BE2C (cell line): ENCODE data around the gene IMPACT. TPM values are rescaled to one million over a fixed set of nuclear protein-coding genes. Genes with fewer than 3 reads are reported as not detected.

Experiments
- DNase-seq: peaks from one replicate; pipeline ENCODE4 v3.0.0-alpha.2; 2020
- H3K27me3 ChIP-seq: fragments of 250-450 bp; sonication (Bioruptor Pico); 2 replicates; pipeline ENCODE4 v1.5.1; 2020; ENCODE audit warnings: mild to moderate bottlenecking
- H3K36me3 ChIP-seq: fragments of 250-450 bp; sonication (Bioruptor Pico); 2 replicates; pipeline ENCODE4 v1.5.1; 2020; ENCODE audit warnings: mild to moderate bottlenecking
- H3K4me1 ChIP-seq: fragments of 250-450 bp; sonication (Bioruptor Pico); 2 replicates; pipeline ENCODE4 v1.5.1; 2020
- H3K4me3 ChIP-seq: 2 replicates; pipeline ENCODE4 v1.5.1; 2011; ENCODE audit warnings: low read depth, low read length
- H3K9me3 ChIP-seq: fragments of 250-450 bp; sonication (Bioruptor Pico); 2 replicates; pipeline ENCODE4 v1.5.1; 2020
- polyA plus RNA-seq: library from polyadenylated mRNA; unstranded; fragments of >200 nt; gene quantifications from one replicate; pipeline ENCODE4 v1.2.1, GENCODE V29; 2012; ENCODE audit warnings: low read depth, missing spikeins; ENCODE audit not compliant: insufficient read length, insufficient read depth
- TF ChIP-seq, protein P1 (sequence below): IDR thresholded peaks from 2 replicates; pipeline ENCODE4 v1.5.1; 2012; ENCODE audit warnings: mild to moderate bottlenecking, low read depth, low read length

IMPACT gene, protein sequence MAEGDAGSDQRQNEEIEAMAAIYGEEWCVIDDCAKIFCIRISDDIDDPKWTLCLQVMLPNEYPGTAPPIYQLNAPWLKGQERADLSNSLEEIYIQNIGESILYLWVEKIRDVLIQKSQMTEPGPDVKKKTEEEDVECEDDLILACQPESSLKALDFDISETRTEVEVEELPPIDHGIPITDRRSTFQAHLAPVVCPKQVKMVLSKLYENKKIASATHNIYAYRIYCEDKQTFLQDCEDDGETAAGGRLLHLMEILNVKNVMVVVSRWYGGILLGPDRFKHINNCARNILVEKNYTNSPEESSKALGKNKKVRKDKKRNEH
- 15.1 TPM for polyA plus RNA-seq

DNA sequence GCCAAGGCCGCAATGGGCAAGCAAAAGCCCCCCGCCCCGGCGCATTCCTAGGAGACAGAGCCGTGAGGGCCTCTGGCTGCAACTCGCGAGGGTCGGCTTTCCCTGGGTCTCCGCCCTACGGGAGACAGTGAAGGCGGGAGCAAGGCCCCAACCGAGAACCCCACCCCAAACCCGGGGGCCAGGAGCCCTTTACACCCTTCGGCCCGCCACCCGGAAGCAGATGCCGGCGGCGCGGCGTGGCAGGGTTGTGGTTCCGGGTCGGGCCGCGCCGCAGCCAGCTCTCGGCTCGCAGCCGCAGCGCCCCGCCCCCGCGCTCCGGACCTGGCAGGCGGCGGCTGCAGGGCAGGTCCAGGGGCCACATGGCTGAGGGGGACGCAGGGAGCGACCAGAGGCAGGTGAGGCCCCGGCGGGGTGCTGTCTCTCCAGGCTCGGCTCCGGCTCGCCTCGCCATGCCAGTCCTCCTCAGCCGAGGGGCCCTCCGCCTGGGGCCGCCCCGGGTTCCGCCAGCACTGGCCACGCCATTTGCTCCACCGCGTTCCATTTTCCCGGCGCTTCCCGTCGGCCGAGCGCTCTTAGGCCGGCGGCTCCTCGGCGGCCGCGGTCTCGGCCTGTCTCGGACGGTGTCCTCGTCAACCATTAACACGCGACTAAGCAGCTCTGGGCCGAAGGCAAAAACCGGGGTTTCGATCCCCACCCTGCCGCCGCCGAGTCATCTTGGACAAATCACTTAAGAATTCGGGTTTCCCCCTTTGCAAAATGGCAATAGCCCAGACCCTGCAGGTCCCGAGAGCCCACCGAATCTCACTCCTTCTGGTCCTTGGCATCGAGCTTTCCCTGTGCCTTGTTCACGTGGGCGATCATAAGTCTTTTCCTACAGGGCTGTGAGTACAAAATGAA lies at the start of gene IMPACT:
IMPACT (plus strand) TSS at position 273 of the 897 bp plus-strand sequence; CDS start at position 360, 87 bp downstream.
- peak; percentile 87 for DNase-seq
- H3K4me1 ChIP-seq, result no peaks in the 10 kb centered on the region
- H3K27me3 ChIP-seq, result no peaks in the 10 kb centered on the region
- no peaks in the 10 kb centered on the region for H3K9me3 ChIP-seq
- no peaks in the 10 kb centered on the region for H3K36me3 ChIP-seq
- TF ChIP-seq, protein P1, sequence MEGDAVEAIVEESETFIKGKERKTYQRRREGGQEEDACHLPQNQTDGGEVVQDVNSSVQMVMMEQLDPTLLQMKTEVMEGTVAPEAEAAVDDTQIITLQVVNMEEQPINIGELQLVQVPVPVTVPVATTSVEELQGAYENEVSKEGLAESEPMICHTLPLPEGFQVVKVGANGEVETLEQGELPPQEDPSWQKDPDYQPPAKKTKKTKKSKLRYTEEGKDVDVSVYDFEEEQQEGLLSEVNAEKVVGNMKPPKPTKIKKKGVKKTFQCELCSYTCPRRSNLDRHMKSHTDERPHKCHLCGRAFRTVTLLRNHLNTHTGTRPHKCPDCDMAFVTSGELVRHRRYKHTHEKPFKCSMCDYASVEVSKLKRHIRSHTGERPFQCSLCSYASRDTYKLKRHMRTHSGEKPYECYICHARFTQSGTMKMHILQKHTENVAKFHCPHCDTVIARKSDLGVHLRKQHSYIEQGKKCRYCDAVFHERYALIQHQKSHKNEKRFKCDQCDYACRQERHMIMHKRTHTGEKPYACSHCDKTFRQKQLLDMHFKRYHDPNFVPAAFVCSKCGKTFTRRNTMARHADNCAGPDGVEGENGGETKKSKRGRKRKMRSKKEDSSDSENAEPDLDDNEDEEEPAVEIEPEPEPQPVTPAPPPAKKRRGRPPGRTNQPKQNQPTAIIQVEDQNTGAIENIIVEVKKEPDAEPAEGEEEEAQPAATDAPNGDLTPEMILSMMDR, result no peak
- peak within 1 kb of the TSS; percentile 68 for H3K4me3 ChIP-seq

DNA sequence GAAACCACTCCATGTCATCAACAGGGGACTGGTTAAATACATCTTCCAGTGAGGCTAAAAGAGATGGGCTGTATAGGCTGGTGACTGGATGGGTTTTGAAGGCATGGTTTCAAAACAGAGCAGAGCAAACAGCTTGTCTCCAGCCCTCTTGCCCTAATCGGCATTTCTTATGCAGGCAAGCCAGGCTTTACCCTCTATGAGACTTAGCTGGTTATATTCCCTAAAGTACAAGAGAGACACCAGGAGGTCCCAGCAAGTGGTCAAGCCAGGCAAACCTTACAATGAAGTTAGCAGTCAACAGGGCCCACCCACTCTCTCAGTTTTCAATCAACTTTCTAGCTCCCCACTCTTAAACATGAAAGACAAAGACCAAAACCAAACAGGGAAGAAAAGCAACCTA lies 47.9 kb upstream of the IMPACT start:
- TF ChIP-seq, protein P1, result no peak
- H3K4me1 ChIP-seq, result no peaks in the 10 kb centered on the region
- H3K36me3 ChIP-seq, result no peaks in the 10 kb centered on the region
- H3K4me3 ChIP-seq, result no peak overlapping the region
- no peak for DNase-seq
- no peaks in the 10 kb centered on the region for H3K9me3 ChIP-seq
- H3K27me3 ChIP-seq, result no peaks in the 10 kb centered on the region

DNA sequence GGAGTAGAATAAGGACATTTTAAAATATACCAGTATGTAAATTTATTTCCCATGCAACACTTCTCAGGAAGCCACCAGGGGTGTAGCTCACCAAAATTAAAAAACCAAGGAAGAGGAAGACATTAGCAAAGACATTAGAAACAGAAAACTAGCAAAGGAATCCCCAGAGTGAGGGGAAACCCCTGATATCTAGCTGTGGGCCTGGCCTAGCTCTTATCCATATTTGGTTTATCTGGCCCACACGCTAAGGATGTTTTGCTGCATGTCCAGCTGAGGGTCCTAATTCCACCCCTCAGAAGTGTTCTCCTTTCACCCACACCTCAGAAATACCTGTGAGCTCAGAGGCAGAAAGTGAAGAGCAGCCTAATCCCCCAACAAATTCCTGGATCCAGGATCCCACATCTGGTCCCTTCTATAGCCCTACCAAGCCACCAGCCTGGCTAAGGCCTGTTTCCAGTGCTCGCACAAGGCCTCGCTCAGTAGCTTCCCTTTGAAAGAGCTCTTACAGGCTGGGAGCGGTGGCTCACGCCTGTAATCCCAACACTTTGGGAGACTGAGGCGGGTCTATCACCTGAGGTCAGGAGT lies 46.2 kb upstream of the IMPACT start:
- Histone ChIP-seq H3K36me3 (no peaks in the 10 kb centered on the region), H3K4me1 (no peaks in the 10 kb centered on the region), H3K9me3 (no peaks in the 10 kb centered on the region), H3K4me3 (no peak overlapping the region), H3K27me3 (no peaks in the 10 kb centered on the region)
- TF ChIP-seq, protein P1, result no peak
- no peak for DNase-seq

DNA sequence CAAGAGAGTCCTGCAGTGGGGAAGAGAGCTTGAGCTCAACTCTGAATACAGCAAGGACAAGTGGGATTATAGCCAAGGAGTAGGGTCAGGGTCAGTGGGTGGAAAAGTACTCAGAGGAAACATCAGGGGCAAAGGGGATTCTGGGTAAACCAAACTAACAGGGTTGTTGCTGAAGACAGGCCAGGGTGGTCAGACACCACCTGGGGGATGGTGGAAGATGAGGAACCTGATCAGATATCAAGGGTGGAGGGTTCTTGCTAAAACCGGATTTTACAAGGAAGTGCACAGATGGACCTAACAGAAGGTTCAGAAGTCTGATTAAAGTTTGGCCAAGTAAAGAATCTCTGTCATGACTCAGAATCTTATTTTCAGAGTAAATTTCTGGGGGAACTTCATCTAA lies 45.3 kb upstream of the IMPACT start:
- DNase-seq, result no peak
- no peaks in the 10 kb centered on the region for H3K27me3 ChIP-seq
- H3K4me3 ChIP-seq, result no peak overlapping the region
- H3K4me1 ChIP-seq, result no peaks in the 10 kb centered on the region
- H3K36me3 ChIP-seq, result no peaks in the 10 kb centered on the region
- TF ChIP-seq, protein P1, result no peak
- H3K9me3 ChIP-seq, result no peaks in the 10 kb centered on the region

DNA sequence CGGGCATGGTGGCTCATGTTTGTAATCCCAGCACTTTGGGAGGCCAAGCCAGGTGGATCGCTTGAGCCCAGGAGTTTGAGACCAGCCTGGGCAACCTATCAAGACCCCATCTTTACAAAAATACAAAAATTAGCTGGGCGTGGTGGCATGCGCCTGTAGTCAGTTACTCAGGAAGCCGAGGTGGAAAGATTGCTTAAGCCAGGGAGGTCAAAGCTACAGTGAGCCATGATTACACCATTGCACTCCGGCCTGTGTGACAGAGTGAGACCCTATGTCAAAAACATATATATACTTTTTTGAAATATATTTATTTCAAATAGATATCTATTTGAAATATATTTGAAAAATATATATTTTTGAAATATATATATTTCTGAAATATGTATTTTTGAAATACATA lies 39.8 kb upstream of the IMPACT start:
- no peaks in the 10 kb centered on the region for H3K9me3 ChIP-seq
- no peaks in the 10 kb centered on the region for H3K4me1 ChIP-seq
- TF ChIP-seq, protein P1, result no peak
- no peaks in the 10 kb centered on the region for H3K36me3 ChIP-seq
- H3K4me3 ChIP-seq, result no peak overlapping the region
- no peak for DNase-seq
- H3K27me3 ChIP-seq, result no peaks in the 10 kb centered on the region
